GM18907 (cell line): ENCODE measurements around the gene GUF1.
"Not testable (repeated sequence)": the region's sequence is repeated elsewhere in the genome, so short reads cannot be mapped to it uniquely, and the experiment has no call there.

Experiments
- ATAC-seq: cut with Tn5 transposase; IDR thresholded peaks from one replicate; pipeline ENCODE4 v1.9.1; 2021; ENCODE audit warnings: mild to moderate bottlenecking, moderate library complexity; ENCODE audit not compliant: unreplicated experiment

GUF1 gene

DNA sequence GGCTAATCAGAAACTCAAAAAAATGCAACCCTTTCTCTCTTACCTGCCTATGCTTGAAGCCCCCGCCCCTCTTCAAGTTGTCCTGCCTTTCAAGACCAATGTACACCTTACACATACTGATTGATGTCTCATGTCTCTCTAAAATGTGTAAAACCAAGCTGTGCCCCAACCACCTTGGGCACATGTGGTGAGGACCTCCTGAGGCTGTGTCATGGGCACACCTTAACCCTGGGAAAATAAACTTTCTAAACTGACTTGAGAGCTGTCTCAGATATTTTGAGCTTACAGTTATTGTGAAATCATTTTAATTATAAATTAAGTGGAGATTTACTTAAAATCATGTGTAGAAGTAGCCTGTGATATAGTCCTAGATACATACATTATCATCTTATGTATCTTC, 22.2 kb downstream of the GUF1 start:
- no peak for ATAC-seq

DNA sequence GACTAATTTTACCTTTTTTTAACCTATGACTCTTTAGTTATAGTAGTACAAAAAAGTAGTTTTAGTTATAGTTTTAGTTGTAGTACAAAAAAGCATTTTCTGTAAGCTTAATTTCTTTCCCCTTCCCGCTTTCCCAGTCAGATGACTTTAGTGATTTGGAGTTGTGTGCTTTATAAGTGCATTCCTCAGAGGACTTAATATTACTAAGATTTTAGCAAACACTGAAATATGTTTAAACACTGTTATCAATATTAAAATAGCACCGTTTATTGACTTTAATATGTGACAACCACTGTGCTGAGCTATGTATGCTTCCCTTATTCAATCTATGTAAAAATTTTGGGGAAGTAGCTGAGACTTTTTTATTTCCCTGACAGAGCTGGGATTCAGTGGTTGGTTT, 22.8 kb downstream of the GUF1 start:
- ATAC-seq, result no peak

DNA sequence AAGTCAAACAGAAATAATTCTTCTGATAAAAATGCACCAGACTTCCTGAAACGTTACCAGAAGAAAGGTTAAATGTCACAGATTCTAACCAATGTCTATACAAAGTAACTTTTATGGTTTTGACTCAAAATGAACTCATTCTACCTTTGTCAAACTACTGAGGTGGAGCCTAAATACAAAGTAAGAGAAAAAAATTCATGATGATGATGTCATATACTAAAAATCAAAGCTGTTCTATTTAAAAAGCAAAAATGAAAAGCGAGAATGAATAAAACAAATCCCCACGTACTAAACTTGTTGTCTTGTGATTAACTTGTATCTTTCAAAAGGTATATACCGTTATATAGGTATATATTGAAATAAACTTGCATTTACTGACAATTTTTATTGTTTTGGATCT, 26.5 kb downstream of the GUF1 start:
- ATAC-seq, result no peak

DNA sequence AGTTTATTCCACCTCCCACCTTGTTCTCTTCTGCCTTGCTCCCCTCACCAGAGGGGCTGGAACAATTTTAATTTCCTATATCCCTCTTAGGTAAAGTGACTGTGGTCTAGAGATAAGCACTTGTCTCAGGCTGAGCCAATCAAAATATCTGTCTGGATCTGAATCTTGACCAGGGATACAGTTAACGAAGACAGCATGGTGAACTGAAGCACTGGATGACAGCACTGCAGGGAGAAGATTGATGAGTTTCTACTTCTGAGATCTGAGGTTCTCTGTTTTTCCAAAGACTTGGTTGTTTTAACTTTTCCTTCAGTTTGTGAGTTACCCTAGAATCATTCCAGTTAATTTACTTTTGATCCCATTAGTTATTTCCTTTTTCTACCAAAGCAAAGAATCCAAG, 34.9 kb downstream of the GUF1 start:
- no peak for ATAC-seq

DNA sequence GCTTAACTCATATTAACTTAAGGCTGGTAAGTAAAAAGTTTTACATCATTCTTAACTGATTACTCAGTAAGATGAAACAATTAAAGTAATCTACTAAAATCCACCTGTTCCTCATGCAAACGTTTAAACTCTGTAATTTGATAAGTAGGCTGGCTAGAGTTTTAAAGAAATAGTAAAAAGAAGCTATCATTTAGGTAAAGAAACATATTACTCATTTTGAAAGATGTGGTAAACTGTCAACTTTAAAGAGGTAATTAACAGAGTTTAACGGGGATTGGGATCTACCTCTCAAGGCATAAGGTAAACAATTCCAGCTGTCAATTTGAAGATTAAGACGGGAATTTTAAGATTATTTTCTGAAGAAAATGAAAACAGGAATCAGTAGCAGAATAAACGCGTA, 38.4 kb downstream of the GUF1 start:
- ATAC-seq, result no peak

DNA sequence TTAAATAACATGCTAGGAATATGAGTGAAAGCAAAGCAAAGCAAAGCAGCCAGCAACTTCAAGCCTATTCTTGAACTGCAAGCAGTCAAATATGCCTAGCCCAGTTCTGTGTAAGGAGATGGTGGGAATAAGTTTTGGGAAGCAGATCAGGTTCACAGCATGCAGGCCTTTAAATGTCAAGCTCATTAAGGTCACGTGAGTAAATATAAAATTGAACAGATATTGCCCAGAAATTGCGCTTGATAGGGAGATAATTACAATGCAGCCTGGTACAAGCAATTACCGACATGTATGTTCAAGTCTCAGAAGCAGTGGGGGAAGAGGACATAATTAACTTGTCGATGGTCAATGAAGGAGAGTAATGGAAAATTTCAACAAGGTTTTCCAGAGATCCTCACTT, 42.2 kb downstream of the GUF1 start:
- no peak for ATAC-seq

DNA sequence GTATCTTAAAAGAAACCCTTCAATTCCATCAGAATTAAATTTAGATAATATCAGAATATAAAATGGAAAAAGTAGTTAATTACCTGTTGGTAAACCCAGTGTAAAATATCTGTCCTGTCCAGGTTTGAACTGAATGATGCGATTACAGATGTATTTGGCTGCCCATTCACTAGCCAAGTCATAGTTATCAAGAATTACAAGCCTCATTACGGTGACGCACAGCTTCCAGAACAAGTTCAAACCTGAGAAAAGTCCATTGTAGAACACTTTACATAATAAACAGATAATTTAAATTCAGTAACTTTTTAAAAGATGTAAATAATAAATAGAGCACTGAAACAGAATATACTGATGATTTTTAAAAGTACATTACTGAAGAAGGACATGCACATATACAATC, 43.8 kb downstream of the GUF1 start:
- no peak for ATAC-seq

DNA sequence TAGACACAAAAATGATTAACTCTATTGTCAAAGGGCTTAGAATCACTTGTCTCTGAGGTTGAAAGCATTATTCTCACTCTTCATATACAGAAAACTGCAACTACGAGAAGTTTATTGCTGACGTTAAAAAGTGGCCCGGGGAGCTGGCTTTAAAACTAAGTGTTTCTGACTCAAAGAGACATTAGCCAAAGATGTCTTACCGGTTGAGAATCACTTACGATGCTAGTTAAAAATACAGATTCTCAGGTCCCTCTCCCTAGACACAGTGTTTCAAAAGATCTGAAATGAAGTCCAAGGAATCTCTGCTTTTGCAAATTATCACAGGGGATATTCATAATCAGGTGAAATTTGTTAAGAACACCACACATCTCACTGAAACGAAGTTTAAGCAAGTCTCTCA, 46.9 kb downstream of the GUF1 start:
- ATAC-seq, result no peak

DNA sequence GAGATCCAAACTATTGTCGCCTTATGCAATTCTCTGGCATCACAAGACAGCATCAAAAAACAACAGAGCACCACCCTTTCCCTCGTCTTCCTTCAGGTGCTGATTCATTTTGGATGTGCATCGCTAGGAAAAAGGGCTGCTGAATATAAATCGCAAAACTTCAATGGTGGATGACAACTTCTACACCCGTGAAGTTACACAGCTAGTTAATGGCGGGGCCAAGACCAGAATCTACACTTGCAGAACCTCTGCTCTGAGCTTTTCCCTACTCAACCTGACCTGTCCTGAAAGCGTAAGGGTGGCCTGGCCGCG, 47.5 kb downstream of the GUF1 start:
- no peak for ATAC-seq

DNA sequence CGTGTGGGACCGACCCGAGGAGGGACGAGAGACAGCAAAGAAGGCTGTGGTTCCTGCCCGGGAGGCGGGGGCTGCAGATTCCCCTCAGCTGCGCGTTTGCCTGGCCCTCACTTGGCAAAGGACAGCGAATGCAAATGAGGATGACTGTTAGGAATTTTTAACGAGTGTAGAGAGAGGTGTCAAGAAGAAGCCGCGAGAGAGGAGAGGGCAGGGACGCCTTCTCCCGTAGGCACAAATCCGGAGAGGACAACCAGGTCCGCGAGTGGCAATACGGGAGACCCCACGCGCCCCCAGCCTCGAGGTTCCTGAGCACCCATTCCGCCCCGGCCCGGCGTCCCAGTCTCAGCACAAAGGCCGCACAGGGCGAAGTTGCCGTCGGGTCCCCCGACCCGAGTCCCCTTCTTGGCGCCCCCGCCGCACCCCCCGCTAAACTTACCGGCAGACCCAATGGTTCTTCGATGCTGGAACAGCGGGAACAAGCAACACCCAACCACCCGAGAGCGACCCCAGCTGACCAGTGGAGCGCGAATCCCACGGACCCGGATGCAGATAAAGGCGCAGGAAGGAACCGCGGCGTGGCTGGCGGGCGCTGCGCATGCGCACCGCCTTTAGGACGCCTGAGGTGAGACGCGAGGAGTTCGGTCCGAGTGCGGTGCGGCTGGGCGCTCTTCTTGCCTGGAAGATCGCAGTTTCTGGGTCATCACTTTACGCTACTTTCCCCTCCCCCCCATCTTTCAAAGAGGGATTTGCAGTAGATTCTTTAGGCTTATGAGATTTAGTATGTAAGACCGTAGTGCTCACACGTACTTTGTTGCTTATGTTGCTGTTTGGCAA, 48.0 kb downstream of the GUF1 start, which contains the start of gene GNPDA2:
Gene GNPDA2 (minus strand): TSS at position 519 of the 834 bp plus-strand sequence. CDS start 4,349 bp downstream, outside the sequence.
- ATAC-seq, result peak; percentile 94

DNA sequence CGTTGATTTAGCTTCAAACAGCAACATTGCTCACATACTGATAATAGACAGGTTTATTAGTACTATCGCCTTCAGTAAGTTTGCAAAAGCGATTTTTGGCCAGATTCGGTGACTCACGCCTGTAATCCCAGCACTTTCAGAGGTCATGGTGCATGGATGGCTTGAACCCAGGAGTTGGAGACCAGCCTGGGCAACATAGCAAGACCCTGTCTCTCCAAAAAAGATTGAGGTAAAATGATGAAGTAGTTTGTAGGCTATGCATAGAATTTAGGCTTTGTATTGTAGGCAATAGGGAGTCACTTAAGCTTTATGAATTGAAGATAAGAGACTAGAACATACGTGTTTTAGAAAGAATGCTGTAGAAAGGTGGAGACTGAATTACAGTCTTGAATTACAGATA, 49.3 kb downstream of the GUF1 start:
- no peak for ATAC-seq

DNA sequence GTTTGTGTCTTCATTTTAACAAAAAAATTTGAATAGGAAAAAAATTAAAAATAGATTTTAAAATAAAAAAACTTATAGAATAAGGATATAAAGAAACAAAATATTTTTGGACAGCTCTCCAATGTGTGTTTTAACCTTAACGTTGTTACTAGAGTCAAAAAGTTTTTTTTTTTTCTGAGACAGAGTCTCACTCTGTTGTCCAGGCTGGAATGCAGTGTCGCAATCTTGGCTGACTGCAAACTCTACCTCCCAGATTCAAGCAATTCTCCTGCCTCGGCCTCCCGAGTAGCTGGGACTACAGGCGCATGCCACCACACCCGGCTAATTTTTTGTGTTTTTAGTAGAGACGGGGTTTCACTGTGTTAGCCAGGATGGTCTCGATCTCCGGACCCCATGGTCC, 50.5 kb downstream of the GUF1 start:
- not testable (repeated sequence) for ATAC-seq

DNA sequence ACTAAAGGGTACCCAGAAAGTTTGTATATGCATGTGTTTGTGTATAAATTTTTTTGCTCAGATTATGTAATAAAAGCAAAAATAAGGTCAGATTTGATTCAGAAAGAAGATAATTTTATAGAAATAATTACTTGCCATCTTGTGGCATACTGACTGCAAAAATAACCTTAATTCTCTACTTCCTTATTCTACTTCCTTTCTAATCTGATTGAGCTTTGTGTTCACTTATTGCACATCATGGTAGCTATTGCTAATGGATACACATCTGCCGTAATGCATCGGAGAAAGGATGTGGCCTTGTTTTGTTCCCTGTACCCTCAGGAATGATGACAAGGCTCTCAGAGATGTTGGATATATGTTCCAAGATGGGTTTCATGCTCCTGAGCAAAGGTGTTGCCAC, 58.7 kb downstream of the GUF1 start:
- ATAC-seq, result no peak

DNA sequence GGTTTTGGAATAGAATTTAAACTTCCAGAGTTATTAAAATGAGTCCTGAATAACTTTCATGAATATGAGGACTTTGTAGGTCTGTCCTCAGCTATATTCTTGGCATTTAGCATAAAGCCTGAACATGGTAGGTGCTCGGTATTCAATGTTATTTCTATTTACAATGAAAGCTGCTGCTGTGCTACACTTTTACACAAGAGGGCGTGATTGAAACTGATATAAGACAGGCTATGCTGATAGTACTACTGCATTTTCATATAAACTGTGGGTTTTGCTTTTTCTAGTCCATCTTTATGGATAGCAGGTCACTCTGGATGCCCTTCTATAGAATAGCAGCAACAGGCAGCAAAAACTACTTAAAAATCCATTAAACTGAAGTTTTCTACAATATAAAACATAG, 60.4 kb downstream of the GUF1 start:
- no peak for ATAC-seq

DNA sequence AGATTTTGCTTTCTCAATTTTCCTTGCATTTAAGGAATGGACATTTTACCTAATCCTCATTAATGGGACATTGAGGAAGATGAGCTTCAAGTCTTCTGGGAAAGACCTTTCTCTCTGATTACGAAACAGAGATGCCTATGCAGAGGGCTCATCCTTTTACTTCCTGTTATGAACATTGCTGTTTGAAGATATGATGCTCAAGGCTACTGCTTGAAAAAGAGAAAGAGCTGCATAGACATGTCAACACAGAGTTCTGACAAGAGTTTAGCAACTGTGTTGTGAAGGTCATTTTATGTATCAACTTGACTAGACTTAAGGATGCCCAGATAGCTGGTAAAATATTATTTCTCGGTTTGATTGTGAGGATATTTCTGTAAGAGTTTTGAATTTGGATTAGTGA, 62.0 kb downstream of the GUF1 start:
- no peak for ATAC-seq
